OCI-LY1 (cell line): ENCODE measurements around the gene SH3BP1.
"Not testable (repeated sequence)": the region's sequence is repeated elsewhere in the genome, so short reads cannot be mapped to it uniquely, and the experiment has no call there.

Source experiments
- H2AFZ ChIP-seq: fragments of 200-600 bp; sonication (generic), shearing (Covaris generic); 2 replicates; pipeline ENCODE4 v1.6.0; 2014; ENCODE audit warnings: antibody characterized with exemption, mild to moderate bottlenecking, low read length
- H3F3A ChIP-seq: fragments of 200-600 bp; sonication (generic), shearing (Covaris generic); 2 replicates; pipeline ENCODE4 v1.6.0; 2014; ENCODE audit warnings: mild to moderate bottlenecking, antibody characterized with exemption, low read length, moderate library complexity; ENCODE audit not compliant: insufficient read depth
- H3K27ac ChIP-seq: fragments of 200-600 bp; sonication (generic); 2 replicates; pipeline ENCODE4 v1.5.1; 2014; ENCODE audit warnings: low read length, mixed run types, mild to moderate bottlenecking, low read depth; ENCODE audit not compliant: poor library complexity, severe bottlenecking
- H3K27me3 ChIP-seq: fragments of 200-600 bp; sonication (generic); 2 replicates; pipeline ENCODE4 v1.6.0; 2014; ENCODE audit warnings: antibody characterized with exemption, mild to moderate bottlenecking, low read length, moderate library complexity; ENCODE audit not compliant: insufficient read depth
- H3K36me3 ChIP-seq: fragments of 200-600 bp; sonication (generic); 2 replicates; pipeline ENCODE4 v1.6.1; 2014; ENCODE audit warnings: mild to moderate bottlenecking, antibody characterized with exemption, low read length, moderate library complexity, mixed read lengths; ENCODE audit not compliant: insufficient read depth
- H3K4me1 ChIP-seq: fragments of 200-600 bp; sonication (generic); 2 replicates; pipeline ENCODE4 v1.5.1; 2014; ENCODE audit warnings: mild to moderate bottlenecking, low read length, moderate library complexity; ENCODE audit not compliant: insufficient read depth, severe bottlenecking
- H3K4me2 ChIP-seq: fragments of 200-600 bp; sonication (generic), shearing (Covaris generic); 2 replicates; pipeline ENCODE4 v1.6.1; 2014; ENCODE audit warnings: low read length
- H3K4me3 ChIP-seq: fragments of 200-600 bp; sonication (generic); 2 replicates; pipeline ENCODE4 v1.5.1; 2014; ENCODE audit warnings: low read length, low read depth, mild to moderate bottlenecking, mixed read lengths; ENCODE audit not compliant: poor library complexity, severe bottlenecking
- H3K79me2 ChIP-seq: fragments of 200-600 bp; shearing (Covaris generic); 2 replicates; pipeline ENCODE4 v1.6.1; 2016; ENCODE audit warnings: mixed run types, low read length, mixed read lengths; ENCODE audit not compliant: insufficient read depth
- H3K9ac ChIP-seq: fragments of 200-600 bp; sonication (generic), shearing (Covaris generic); 2 replicates; pipeline ENCODE4 v1.6.1; 2014; ENCODE audit warnings: mild to moderate bottlenecking, low read length, mixed read lengths
- H3K9me2 ChIP-seq: fragments of 200-600 bp; sonication (generic), shearing (Covaris generic); 2 replicates; pipeline ENCODE4 v1.6.1; 2014; ENCODE audit warnings: low read depth, mild to moderate bottlenecking, low read length, mixed read lengths
- H3K9me3 ChIP-seq: fragments of 200-600 bp; shearing (Covaris generic); 2 replicates; pipeline ENCODE4 v1.6.1; 2014; ENCODE audit warnings: low read length, mixed read lengths
- H4K20me1 ChIP-seq: fragments of 200-600 bp; sonication (generic), shearing (Covaris generic); 2 replicates; pipeline ENCODE4 v1.6.0; 2016; ENCODE audit warnings: mild to moderate bottlenecking, low read length; ENCODE audit not compliant: insufficient read depth
- CTCF ChIP-seq: fragments of 200-600 bp; sonication (generic), shearing (Covaris generic); IDR thresholded peaks from 2 replicates; pipeline ENCODE4 v1.5.1; 2017; ENCODE audit warnings: mild to moderate bottlenecking, antibody characterized with exemption, low read length, moderate library complexity, mixed read lengths
- EZH2 ChIP-seq: fragments of 200-600 bp; sonication (generic), shearing (Covaris generic); IDR thresholded peaks from 2 replicates; pipeline ENCODE4 v1.8.0; 2017; ENCODE audit warnings: borderline replicate concordance, mixed run types, mild to moderate bottlenecking, antibody characterized with exemption, low read length, moderate library complexity, mixed read lengths

The SH3BP1 gene

GRCh38 chr22:37608477-37609239 lies 30.8 kb upstream of the SH3BP1 start, which contains the start of gene GGA1:
Gene GGA1, plus strand, starts transcription at chr22:37608834. Its CDS starts 27 bp downstream, at chr22:37608861.
- Histone ChIP-seq H4K20me1 (no peaks in the 10 kb centered on the region), H3K36me3 (peaks cover 12% of the 10 kb centered on the region; the same call in 1 of the 2 replicates), H3F3A (no peaks in the 10 kb centered on the region), H3K4me3 (peak within 1 kb of the TSS; percentile 93), H3K9ac (peak within 1 kb of the TSS; percentile 100), H3K9me2 (no peaks in the 10 kb centered on the region), H3K79me2 (peaks cover 15% of the 10 kb centered on the region), H3K27me3 (no peaks in the 10 kb centered on the region), H3K27ac (peak within 1 kb of the TSS; percentile 92), H3K4me1 (peaks cover 31% of the 10 kb centered on the region), H3K9me3 (no peaks in the 10 kb centered on the region), H3K4me2 (peak within 1 kb of the TSS; percentile 90), H2AFZ (peak within 1 kb of the TSS; percentile 50)
- TF ChIP-seq CTCF (no peak), EZH2 (no peak)

- no peaks in the 10 kb centered on the region for H3F3A ChIP-seq
- H3K27me3 ChIP-seq: no peaks in the 10 kb centered on the region
- H4K20me1 ChIP-seq: no peaks in the 10 kb centered on the region
- H3K27ac ChIP-seq: peak overlapping the region; percentile 92
- H3K4me3 ChIP-seq: peak overlapping the region; percentile 93
- H3K4me2 ChIP-seq: peak overlapping the region; percentile 90
- no peak for TF ChIP-seq CTCF
- no peak for TF ChIP-seq EZH2
- peak overlapping the region; percentile 100 for H3K9ac ChIP-seq
- no peaks in the 10 kb centered on the region for H3K9me3 ChIP-seq
- H3K4me1 ChIP-seq: peaks cover 31% of the 10 kb centered on the region
- no peak overlapping the region for H2AFZ ChIP-seq
- H3K36me3 ChIP-seq: peaks cover 21% of the 10 kb centered on the region
- peaks cover 15% of the 10 kb centered on the region for H3K79me2 ChIP-seq
- no peaks in the 10 kb centered on the region for H3K9me2 ChIP-seq
Observed at GRCh38 chr22:37609240-37610152, 30.0 kb upstream of the SH3BP1 start.

- not testable (repeated sequence) for H3K9me3 ChIP-seq, H3K27me3 ChIP-seq, H2AFZ ChIP-seq, H4K20me1 ChIP-seq, H3F3A ChIP-seq, H3K9me2 ChIP-seq
- H3K4me2 ChIP-seq: peak overlapping the region; percentile 90
- H3K4me1 ChIP-seq: peaks cover 31% of the 10 kb centered on the region
- H3K9ac ChIP-seq: peak overlapping the region; percentile 100
- H3K79me2 ChIP-seq: peaks cover 15% of the 10 kb centered on the region
- H3K27ac ChIP-seq: peak overlapping the region; percentile 92
- H3K36me3 ChIP-seq: peaks cover 26% of the 10 kb centered on the region
- peak overlapping the region; percentile 93 for H3K4me3 ChIP-seq
Observed at GRCh38 chr22:37610153-37610475, 29.4 kb upstream of the SH3BP1 start.
